GM19023 (cell line): Measurements from ENCODE around the gene MYO1C.
"Not testable (repeated sequence)": the region's sequence is repeated elsewhere in the genome, so short reads cannot be mapped to it uniquely, and the experiment has no call there.

ENCODE experiments used
- ATAC-seq: cut with Tn5 transposase; IDR thresholded peaks from one replicate; pipeline ENCODE4 v1.9.1; 2021; ENCODE audit warnings: mild to moderate bottlenecking, moderate library complexity; ENCODE audit not compliant: unreplicated experiment

The MYO1C gene

GRCh38 chr17:1469231-1469852, 23.1 kb downstream of the MYO1C start:
- ATAC-seq, result no peak

DNA sequence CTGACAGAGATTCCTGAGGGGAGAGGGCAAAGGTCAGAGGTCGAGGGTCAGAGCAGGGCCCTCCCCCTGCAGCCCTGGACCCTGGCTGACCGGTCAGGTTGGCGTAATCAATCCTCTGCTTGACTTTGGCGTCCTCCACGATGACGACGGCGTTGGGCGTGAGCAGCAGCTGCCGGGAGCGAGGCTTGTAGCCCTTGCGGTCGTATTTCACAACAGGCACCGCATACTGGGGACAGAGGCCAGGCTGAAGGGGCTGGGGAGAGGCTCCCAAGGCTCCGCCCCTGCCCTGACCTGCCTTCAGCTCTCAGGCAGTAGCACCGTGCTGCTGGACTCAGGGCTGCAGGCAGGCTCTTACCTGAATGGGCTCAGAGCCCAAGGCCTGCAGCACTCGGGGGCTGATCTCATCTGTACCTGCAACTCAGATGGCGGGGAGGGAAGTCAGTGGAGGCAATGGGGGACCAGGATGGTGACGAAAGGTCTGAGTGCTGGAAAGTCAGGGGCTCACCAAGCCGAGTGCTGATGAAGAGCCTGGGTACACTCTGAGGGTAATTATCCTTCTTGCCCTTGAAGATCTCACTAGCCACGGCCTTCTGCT, 24.5 kb downstream of the MYO1C start:
- ATAC-seq, result no peak

- no peak for ATAC-seq
These were observed 25.2 kb downstream of the MYO1C start for GRCh38 chr17:1467258-1467657.

- ATAC-seq, result no peak
These were observed 28.3 kb downstream of the MYO1C start for GRCh38 chr17:1464186-1464585.

DNA sequence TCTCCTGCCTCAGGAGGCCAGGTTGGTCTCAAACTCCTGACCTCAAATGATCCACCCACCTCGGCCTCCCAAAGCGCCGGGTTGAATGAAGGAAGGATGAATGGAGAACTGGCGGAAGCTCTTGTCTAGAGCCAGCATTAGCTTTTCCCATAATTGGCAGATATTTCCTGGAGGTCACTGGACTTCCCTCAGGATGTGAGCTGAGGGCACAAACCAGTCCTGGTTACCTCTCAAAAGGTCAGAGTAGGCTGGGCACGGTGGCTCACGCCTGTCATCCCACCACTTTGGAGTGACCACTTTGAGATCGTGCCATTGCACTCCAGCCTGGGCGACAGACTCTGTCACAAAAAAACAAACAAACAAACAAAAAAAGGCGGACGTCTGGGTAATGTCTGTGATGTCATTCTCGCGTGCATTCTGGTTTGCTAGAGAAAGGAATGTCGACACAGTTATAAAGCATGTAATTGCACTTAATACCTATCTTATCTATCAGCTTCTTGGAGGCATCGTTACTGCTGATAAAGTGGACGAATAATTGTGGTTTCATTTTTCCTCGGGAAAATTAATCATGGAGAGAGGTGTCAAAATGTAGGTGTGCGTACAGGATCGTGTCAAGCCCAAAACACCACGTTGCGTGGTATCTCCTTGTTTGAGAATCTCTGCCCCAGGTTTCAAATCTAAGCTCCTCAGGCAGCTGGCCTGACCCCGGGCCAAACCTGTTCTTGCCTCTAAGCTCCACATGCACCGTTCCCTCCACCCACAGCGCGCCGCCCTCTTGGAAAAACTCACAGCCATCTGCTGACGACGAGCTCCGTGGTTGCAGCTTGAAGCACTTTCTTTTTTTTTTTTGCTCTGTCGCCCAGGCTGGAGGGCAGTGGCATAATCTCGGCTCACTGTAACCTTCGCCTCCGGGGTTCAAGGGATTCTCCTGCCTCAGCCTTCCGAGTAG, 30.0 kb downstream of the MYO1C start:
- no peak for ATAC-seq

DNA sequence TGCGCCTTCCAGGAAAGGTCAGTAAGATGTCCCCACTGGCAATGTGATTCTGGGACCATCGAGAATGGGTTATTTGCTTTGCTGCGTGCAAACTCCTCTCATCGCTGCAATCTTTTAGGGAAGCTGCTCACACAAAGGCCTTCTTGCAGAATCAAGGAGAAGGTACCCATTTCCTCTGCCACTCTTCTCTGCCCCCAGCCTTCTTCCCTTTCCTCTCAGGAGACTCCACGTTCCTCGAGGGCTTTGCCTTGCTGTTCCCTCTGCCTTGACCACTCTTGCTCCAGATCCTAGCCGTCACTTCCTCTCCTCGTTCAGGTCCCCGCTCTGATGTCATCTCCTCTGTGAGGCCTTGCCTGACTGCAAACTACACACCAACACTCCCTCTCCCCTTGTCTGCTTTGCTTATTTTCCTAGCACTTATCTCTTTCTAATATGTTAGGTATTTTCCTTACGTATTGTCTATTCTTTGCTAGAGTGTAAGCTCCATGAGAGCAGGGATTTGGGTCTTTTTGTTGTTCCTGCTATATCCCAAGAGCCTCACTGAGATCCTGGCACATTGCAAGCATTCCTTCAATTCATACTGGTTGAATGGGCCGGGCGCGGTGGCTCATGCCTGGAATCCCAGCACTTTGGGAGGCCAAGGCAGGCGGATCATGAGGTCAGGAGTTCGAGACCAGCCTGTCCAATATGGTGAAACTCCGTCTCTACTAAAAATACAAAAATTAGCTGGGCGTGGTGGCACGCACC, 31.1 kb downstream of the MYO1C start:
- no peak for ATAC-seq

DNA sequence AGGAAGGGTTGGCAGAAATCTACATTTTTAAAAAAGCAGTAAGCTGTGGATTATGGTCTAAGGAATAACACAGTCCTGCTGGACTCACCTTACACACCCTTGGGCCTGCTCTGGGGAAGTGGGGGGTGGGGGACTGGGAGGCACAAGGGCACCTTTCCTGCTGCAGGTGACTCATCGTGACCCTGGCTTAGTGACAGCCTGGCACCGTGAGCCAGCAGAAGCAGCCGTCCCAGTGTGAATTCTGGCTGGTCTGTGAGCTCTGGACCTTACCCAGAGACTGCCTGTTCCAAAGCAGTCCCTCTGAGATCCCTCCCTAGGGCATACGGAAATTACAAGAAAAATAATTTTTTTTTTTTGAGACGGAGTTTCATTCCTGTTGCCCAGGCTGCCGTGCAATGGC, 32.3 kb downstream of the MYO1C start:
- ATAC-seq, result no peak

DNA sequence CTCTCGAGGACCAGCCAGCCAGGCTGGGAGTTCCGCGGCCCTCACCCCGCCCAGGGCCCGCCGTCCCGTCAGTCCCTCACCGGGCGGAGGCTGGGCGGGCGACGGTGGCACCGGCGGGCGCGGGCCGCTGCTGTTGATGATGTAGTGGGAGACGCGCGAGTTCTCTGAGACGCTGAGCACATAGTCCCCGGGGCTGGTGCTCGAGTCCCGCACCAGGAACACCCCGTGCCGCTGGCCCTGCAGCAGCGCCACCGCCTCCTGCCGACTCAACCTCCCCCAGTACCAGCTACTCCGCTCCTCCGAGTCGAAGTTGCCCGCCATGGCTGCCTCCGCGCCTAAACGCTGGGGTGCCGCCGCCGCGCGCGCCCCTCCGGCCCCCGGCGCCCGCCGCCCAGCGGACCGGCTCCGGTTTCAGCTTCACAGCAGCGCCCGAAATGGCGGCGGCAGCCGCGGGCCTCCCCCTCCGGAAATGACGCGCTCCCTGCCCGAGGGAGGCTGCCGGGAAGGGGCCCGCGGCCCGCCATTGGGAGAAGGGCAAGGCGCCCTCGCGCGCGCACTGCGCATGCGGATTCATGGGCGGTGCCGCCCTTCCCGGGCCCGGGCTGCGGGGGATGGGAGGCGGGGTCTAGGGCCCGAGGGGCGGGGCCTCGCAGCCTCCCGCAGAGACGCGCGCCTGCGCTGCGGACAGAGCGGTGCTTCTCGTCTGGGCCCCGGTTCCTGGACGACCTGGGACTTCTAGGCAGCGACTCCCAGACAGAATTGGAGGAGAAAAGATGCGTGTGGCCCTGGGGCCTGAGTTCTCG, 36.5 kb downstream of the MYO1C start, which contains the start of gene CRK:
TSS of gene CRK (minus strand) at position 436 of the 803 bp plus-strand sequence. CDS start at position 321, 115 bp downstream.
- ATAC-seq, result peak; percentile 81

- ATAC-seq, result peak; percentile 41
These were observed 37.1 kb downstream of the MYO1C start for GRCh38 chr17:1455291-1455796.

DNA sequence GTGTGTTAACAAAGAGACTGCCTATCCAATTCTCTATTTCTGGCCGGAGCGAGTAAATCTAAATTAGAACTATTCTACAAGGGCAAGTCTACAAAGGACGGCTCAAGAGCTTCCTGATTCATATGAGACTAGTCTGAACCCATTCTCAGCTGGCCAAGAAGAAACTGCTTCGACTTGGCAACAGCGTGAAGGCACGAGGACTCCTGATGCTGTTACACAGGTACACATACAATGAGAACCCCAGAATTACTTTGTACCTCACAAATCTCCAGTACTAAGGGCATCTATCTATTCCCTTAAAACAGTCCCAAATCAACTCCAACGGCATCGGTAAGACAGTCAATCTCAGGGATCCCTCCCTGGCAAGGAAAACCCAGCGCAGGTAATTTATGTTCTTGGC, 37.9 kb downstream of the MYO1C start:
- no peak for ATAC-seq

DNA sequence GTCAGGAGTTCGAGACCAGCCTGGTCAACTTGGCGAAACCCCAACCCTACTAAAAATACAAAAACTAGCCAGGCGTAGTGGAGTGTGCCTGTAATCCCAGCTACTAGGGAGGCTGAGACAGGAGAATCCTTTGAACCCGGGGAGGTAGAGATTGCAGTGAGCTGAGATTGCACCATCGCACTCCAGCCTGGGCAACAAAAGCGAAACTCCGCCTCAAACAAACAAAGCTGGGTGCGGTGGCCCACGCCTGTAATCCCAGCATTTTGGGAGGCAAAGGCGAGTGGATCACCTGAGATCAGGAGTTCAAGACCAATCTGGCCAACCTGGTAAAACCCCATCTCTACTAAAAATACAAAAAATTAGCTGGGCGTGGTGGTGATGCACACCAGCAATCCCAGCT, 38.8 kb downstream of the MYO1C start:
- not testable (repeated sequence) for ATAC-seq

DNA sequence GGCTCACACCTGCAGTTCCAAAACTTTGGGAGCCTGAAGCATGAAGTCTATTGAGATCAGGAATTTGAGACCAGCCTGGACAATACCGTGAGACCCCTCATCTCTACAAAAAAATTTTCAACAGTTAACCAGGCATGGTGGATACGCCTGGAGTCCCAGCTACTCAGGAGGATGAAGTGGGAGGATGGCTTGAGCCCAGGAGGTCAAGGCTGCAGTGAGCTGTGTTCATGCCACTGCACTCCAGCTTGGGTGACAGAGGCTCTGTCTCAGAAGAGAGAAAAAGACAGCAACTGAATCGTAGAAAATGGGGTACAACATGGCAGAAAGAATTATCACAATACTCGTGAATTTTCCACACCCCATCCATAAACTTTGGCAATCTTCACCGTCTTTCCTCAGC, 39.6 kb downstream of the MYO1C start:
- no peak for ATAC-seq

- ATAC-seq, result not testable (repeated sequence)
These were observed 42.2 kb downstream of the MYO1C start for GRCh38 chr17:1450261-1450660.

DNA sequence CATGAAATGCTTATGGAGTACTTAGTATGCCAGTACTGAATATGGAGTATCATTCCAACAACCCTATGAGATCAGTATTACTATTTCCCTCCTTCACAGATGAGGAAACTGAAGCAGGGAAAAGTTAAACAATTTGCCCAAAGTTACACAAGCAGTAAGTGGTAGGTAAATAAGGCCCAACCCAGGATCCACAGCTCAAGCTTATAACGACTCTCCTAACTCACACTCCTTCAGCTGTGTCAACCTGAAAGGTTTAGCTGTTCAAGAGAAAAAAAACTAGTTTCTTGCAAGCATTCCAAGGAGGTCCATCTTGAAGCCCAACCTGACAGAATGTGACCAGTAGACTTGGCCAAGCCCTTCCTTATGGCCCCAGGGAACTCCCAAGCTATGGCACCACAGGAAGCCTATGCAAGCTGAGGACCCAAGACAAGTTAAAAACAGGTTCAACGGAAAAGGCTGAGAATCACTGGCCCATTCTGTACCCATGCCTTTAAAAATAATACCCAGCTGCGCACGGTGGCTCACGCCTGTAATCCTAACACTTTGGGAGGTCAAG, 43.0 kb downstream of the MYO1C start:
- ATAC-seq, result no peak

GRCh38 chr17:1447052-1447451, 45.4 kb downstream of the MYO1C start:
- ATAC-seq, result no peak

DNA sequence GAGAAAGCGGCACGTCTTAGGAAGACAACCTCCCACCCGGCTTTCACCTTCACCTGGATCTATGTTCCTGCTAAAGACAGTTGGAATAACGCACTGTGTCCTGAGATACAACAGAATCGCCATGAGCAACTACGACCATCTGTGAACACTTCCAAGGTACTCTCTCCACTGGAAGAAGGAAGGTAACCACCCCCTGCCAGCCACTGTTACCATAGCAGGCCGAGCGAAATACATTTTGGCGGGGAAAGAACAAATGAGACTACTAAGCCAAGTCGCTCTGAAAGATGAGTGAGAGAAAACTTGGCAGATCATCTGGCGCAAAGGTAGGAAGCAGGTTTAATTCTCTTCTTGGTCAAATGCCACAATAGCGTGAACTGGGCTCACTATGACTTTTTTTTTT, 46.3 kb downstream of the MYO1C start:
- ATAC-seq, result no peak

DNA sequence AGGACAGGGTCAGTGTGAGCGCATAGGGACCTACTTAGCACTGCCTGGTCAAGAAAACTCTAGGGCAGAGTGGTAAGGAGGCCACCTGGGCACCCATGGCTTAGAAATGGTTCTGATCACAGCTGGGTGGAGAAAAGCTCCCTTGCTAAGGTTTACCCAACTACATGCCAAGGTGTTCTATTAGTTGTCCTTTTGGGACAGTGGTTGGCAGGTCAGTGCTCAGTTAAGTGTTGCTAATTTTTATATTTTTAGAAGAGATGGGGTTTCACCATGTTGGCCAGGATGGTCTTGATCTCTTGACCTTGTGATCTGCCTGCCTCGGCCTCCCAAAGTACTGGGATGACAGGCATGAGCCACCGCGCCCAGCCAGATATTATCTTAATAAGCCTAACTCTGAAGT, 46.8 kb downstream of the MYO1C start:
- not testable (repeated sequence) for ATAC-seq

DNA sequence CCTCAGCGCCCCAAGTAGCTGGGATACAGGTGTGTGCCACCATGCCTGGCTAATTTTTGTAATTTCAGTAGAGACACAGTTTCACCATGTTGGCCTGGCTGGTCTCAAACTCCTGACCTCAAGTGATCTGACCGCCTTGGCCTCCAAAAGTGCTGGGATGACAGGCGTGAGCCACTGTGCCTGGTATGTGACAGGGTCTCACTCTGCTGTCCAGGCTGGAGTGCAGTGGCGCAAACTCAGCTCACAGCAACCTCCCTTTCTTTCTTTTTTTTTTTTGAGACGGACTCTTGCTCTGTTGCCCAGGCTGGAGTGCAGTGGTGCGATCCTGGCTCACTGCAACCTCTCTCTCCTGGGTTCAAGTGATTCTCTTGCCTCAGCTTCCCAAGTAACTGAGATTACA, 49.8 kb downstream of the MYO1C start:
- ATAC-seq, result not testable (repeated sequence)

GRCh38 chr17:1442187-1442586, 50.3 kb downstream of the MYO1C start:
- no peak for ATAC-seq

DNA sequence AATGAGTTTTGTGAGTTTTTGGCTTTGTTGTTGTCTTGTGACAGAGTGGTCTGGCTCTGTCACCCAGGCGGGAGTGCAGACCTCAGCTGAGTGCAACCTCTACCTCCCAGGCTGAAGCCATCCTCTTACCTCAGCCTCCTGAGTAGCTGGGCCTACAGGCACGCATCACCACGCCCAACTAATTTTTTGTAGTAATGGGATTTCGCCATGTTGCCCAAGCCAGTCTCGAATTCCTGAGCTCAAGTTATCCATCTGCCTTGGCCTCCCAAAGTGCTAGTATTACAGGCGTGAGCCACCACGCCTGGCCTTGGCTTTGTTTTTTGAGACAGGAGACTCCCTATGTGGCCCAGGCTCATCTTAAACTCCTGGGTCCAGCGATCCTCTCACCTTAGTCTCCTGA, 51.6 kb downstream of the MYO1C start:
- no peak for ATAC-seq
